ENCODE data around the gene ZNF217. TPM values are rescaled to one million over a fixed set of nuclear protein-coding genes. Genes with fewer than 3 reads are reported as not detected.
A peak's percentile ranks its signal among the peaks of the same experiment; 100 is the strongest.
"Not testable (repeated sequence)": the region's sequence is repeated elsewhere in the genome, so short reads cannot be mapped to it uniquely, and the experiment has no call there.

Gene ZNF217
- total RNA-seq, 1 donor from 2014 or later, result 57.5 TPM

DNA sequence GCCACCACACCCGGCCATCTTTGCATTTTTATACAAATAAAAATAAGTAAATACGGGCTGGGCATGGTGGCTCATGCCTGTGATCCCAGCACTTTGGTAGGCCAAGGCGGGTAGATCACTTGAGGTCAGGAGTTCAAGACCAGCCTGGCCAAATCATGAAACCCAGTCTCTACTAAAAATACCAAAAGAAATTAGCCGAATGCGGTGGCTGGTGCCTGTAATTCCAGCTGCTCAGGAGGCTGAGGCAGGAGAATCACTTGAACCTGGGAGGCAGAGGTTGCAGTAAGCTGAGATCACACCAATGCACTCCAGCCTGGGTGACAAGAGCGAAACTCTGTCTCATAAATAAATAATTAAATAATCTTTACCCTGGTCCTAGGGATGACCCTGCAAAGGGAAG, 22.9 kb upstream of the ZNF217 start:
- H3K4me1 Mint-ChIP-seq (ENCODE audit: low read depth), result peaks cover 13% of the 10 kb centered on the region
- H3K9me3 Mint-ChIP-seq; H3K27me3 Mint-ChIP-seq (ENCODE audit: insufficient read depth); H3K27ac Mint-ChIP-seq; H3K36me3 Mint-ChIP-seq (ENCODE audit: low read depth); DNase-seq (ENCODE audit: low spot score); intact Hi-C loops (cut with micrococcal nuclease); H3K4me3 Mint-ChIP-seq: not testable (repeated sequence)

DNA sequence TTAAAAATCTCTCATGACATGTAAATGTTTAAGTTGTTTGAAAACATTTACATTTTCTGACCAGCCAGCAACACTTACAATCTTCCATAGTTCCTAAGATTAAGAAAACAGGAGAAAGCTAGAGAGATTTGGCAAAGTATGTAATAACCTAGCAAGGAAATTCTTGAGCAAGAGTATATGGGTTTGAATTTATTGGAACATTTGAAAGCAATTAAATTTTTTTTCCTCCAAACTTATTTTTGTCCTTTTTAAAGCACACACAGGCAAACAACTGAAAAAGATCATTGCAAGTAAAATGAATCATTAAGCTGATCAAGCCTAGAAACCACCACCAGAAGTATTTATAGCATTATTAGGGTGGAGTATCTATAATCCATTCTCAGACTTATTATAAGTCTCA, 20.1 kb upstream of the ZNF217 start:
- intact Hi-C loops (cut with micrococcal nuclease), result no loop called here
- no peak overlapping the region for H3K27ac Mint-ChIP-seq
- no peaks in the 10 kb centered on the region for H3K9me3 Mint-ChIP-seq
- no peak for DNase-seq (ENCODE audit: low spot score)
- H3K4me1 Mint-ChIP-seq (ENCODE audit: low read depth), result peaks cover 21% of the 10 kb centered on the region
- H3K36me3 Mint-ChIP-seq (ENCODE audit: low read depth), result peaks cover 4% of the 10 kb centered on the region
- no peaks in the 10 kb centered on the region for H3K27me3 Mint-ChIP-seq (ENCODE audit: insufficient read depth)
- H3K4me3 Mint-ChIP-seq, result no peak overlapping the region

DNA sequence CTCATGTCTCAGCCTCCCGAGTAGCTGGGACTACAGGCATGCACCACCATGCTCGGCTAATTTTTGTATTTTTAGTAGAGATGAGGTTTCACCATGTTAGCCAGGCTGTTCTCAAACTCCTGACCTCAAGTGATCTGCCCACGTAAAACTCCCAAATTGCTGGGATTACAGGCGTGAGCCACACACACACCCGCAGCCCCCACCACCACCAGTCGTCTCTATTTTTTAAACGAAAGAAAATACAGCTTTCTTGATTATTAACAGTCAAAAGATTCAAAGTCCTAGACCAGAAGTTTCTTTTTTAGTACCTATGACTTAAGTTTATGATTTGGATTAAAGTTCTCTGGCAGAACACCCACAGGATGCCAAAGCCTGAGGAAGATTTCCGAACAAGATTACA, 18.6 kb upstream of the ZNF217 start:
- H3K36me3 Mint-ChIP-seq (ENCODE audit: low read depth); H3K4me3 Mint-ChIP-seq; H3K9me3 Mint-ChIP-seq; DNase-seq (ENCODE audit: low spot score); H3K27ac Mint-ChIP-seq; intact Hi-C loops (cut with micrococcal nuclease); H3K27me3 Mint-ChIP-seq (ENCODE audit: insufficient read depth): not testable (repeated sequence)
- peaks cover 29% of the 10 kb centered on the region for H3K4me1 Mint-ChIP-seq (ENCODE audit: low read depth)

DNA sequence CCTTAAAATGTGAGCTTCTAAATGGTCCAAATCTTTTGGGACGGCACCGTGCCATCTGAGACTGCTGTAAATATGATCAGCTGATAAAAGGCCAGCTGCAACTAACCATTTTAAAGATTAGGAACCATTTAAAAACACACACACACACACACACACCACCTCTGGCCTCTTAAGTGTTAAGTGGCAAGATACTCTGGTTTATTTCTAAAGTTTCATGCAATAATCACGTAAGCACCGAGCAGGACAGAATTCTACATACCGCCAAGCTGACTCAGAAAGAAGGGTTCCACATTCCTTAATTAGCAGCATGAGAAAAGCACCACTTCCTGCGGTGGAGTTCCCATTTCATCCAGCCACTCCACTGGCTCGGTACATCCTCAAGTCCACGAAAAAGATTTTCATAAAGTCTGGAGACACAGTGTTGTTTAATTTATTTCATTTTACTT, 17.8 kb upstream of the ZNF217 start:
- DNase-seq (ENCODE audit: low spot score), result no peak
- Mint-ChIP-seq H3K4me3 (no peak overlapping the region), H3K4me1 (ENCODE audit: low read depth) (peaks cover 29% of the 10 kb centered on the region), H3K9me3 (no peaks in the 10 kb centered on the region), H3K27ac (peak overlapping the region; percentile 29), H3K36me3 (ENCODE audit: low read depth) (peaks cover 4% of the 10 kb centered on the region), H3K27me3 (ENCODE audit: insufficient read depth) (no peaks in the 10 kb centered on the region)
- intact Hi-C loops (cut with micrococcal nuclease), result no loop called here

DNA sequence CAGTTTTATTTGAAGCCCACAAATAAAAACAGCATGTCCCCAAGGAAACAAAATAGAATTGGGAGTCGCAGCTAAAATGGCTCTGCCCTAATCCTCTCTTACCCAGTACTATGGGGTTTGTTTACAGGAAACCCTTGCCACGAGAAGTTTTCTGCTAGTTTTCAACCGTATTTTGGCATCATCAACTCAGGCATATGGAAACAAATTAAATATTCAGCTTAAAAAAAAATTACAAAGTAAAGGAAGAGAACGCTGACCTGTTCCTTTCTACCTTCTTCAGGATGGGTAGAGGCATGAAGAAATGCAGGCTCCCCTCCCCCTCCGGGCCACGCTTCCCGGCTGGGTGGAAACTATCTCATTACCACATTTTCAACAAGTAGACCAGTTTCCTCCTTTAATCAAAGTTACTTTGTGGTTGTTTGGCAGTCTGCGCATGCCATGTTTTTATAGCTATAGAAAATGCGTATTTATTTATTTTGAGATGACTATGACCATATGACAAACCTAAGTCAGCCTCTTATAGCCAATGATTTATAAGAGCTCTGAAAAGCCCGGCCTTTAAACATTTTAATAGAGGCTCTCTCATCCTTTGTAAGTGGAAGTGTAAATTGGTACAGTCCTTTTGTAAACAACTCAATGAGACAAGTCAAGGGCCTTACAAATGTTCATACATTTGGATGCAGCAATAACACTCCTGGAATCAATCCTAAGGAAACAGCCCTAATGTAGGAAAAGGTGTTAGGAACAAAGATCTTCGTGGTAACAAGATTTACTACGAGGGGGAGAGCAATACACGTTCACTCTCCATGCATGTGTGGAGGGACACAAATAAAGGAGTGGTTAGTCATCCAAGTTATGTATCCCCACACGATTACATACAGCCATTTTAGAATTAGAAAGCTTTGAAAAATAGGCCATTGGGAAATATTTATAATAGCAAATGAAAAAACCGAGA, 16.1 kb upstream of the ZNF217 start:
- Mint-ChIP-seq H3K4me1 (ENCODE audit: low read depth) (peaks cover 30% of the 10 kb centered on the region), H3K27me3 (ENCODE audit: insufficient read depth) (no peaks in the 10 kb centered on the region)
- intact Hi-C loops (cut with micrococcal nuclease), result loop anchor here (1.0 kb wide), 4 partner anchors 12 to 99 kb away; no protein-coding TSS in a partner anchor

DNA sequence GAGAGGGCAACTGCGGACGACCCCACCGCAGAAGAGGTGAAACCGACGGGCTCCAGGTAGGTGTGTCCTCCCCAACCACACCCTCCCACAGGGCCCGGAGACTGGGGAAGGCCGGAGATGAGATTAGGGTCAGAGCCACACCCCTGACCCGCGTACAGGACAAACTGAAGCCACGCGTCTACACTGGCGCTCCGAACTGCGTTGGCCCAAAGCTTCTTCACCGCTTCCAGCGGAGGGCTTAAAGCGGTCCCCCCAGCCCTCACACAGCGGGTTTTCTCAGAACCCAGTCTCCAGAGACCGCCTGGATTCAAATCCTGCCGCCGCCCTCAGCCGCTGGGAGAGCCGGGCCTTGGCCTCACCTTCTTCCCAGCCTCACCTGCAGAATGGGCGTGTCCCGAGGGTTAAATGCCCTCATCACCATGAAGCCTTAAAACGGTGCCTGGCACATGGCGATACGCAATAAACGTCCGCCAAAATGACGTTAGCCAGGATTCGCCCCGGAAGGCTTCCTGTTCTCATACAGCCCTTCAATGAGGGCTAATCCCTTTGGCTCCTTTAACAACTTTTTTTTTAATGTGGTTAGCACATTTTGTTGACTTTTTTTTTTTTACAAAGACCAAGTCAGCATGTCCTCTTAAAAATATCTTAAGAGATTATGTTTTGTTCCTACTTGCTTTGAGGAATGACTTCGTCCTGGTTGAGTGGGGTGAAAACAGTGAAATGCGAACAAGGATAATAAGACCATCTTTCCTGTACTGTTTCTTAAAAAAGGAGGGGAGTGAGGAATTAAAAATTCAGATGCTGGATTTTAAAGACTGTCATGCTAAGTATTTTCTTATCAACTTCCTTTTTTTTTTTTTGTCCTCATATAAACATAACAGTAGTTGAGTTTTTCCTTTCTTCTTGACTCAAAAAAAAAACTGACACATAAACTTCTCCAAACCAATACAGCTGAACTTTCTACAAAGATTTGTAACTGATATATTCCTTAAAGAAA, 15.1 kb upstream of the ZNF217 start:
- H3K36me3 Mint-ChIP-seq (ENCODE audit: low read depth), result peaks cover 7% of the 10 kb centered on the region
- no peak for DNase-seq (ENCODE audit: low spot score)
- no peaks in the 10 kb centered on the region for H3K9me3 Mint-ChIP-seq
- H3K27me3 Mint-ChIP-seq (ENCODE audit: insufficient read depth), result no peaks in the 10 kb centered on the region
- intact Hi-C loops (cut with micrococcal nuclease), result loop anchor here (1.0 kb wide), 3 partner anchors 13 to 48 kb away; no protein-coding TSS in a partner anchor
- peak overlapping the region; percentile 94 for H3K27ac Mint-ChIP-seq
- H3K4me1 Mint-ChIP-seq (ENCODE audit: low read depth), result peaks cover 34% of the 10 kb centered on the region
- peak overlapping the region; percentile 85 for H3K4me3 Mint-ChIP-seq

More for the DNA sequence above, 16.1 kb upstream of the ZNF217 start:
- no peaks in the 10 kb centered on the region for H3K9me3 Mint-ChIP-seq
- peak; percentile 68 for DNase-seq (ENCODE audit: low spot score)
- H3K27ac Mint-ChIP-seq, result peak overlapping the region; percentile 94
- H3K36me3 Mint-ChIP-seq (ENCODE audit: low read depth), result peaks cover 6% of the 10 kb centered on the region
- H3K4me3 Mint-ChIP-seq, result peak overlapping the region; percentile 85

DNA sequence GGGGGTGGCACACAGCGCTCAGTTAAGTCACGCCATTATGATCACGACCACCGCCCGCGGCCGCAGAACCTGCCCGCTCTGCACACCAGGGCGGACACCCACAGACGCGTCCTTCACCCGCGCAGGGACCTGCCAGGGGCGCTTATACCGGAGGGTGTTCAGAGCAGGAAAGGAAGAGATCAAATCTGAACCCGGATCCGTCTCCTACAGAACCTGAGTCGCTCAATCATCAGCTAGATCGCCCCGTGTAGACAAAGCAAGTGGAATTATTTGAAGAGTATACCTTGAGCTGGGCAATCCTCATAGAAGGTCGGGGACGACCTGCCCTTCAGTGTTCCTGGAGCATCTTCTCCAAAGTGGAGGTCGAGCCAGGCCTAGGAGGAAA, 14.4 kb upstream of the ZNF217 start:
- DNase-seq (ENCODE audit: low spot score), result no peak
- H3K4me3 Mint-ChIP-seq, result peak overlapping the region; percentile 85
- peak overlapping the region; percentile 94 for H3K27ac Mint-ChIP-seq
- H3K36me3 Mint-ChIP-seq (ENCODE audit: low read depth), result peaks cover 7% of the 10 kb centered on the region
- H3K4me1 Mint-ChIP-seq (ENCODE audit: low read depth), result peaks cover 34% of the 10 kb centered on the region
- no peaks in the 10 kb centered on the region for H3K9me3 Mint-ChIP-seq
- intact Hi-C loops (cut with micrococcal nuclease), result no loop called here
- no peaks in the 10 kb centered on the region for H3K27me3 Mint-ChIP-seq (ENCODE audit: insufficient read depth)

DNA sequence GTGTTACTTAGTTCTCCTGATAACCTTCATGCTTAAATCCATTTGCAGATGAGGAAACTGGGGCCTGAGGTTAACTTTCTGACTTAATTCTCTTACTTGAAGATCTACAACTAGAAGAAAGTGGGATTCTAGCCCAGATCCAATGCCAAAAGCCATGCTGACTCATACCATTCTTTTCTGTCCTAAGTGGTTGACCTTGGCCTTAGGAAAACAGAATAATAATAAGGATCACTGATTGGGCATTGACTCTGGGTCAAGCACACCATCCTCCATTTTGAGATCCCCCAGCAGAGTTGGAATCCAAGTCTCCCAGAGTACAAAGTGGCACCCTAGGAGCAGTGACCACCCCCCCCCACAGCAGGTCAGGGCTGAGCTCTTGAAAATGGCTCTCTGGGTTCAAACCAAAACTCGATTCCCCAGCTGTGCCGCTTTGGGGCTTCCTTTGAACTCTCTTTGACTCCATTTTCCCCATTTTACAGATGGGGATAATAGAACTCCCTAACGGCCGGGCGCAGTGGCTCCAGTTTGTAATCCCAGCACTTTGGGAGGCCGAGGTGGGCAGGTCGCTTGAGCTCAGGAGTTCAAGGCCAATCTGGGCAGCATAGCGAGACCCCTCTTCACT, 12.8 kb upstream of the ZNF217 start:
- Mint-ChIP-seq H3K27me3 (ENCODE audit: insufficient read depth) (no peaks in the 10 kb centered on the region), H3K9me3 (no peaks in the 10 kb centered on the region), H3K27ac (no peak overlapping the region), H3K4me3 (no peak overlapping the region), H3K4me1 (ENCODE audit: low read depth) (peaks cover 38% of the 10 kb centered on the region), H3K36me3 (ENCODE audit: low read depth) (peaks cover 15% of the 10 kb centered on the region)
- no peak for DNase-seq (ENCODE audit: low spot score)
- intact Hi-C loops (cut with micrococcal nuclease), result no loop called here

DNA sequence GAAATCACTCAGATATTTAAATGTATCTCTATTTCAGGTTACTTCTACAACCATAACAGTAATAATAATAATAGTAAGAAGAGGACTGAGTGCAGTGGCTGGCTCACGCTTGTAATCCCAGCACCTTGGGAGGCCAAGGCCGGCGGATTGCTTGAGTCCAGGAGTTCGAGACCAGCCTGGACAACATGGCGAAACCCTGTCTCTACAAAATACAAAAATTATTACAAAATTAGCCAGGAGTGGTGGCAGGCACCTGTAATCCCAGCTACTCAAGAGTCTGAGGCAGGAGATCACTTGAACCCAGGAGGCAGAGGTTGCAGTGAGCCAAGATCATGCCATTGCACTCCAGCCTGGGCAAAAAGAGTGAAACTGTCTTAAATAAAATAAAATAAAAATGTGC, 11.8 kb upstream of the ZNF217 start:
- H3K4me3 Mint-ChIP-seq; DNase-seq (ENCODE audit: low spot score); intact Hi-C loops (cut with micrococcal nuclease); H3K9me3 Mint-ChIP-seq; H3K27me3 Mint-ChIP-seq (ENCODE audit: insufficient read depth); H3K27ac Mint-ChIP-seq: not testable (repeated sequence)
- Mint-ChIP-seq H3K4me1 (ENCODE audit: low read depth) (peaks cover 42% of the 10 kb centered on the region), H3K36me3 (ENCODE audit: low read depth) (peaks cover 19% of the 10 kb centered on the region)

DNA sequence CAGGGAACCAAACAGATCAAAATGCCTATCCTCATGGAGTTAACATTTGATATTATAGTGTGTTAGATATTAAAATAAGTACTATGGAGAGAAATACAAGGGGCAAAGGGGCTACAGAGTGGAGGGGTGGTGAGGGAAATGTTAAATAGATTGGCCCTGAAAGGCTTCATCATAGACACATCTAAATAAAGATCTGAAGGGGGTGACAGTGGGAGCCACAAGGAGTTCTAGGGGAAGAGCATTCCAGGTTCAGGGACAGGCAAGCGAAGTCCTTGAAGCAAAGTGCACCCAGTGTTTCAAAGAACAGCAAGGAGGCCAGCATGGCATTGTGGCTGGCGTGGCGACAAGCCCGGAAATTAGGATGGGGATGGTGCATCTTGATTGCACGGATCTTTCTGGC, 11.2 kb upstream of the ZNF217 start:
- intact Hi-C loops (cut with micrococcal nuclease); H3K27me3 Mint-ChIP-seq (ENCODE audit: insufficient read depth); H3K9me3 Mint-ChIP-seq: not testable (repeated sequence)

DNA sequence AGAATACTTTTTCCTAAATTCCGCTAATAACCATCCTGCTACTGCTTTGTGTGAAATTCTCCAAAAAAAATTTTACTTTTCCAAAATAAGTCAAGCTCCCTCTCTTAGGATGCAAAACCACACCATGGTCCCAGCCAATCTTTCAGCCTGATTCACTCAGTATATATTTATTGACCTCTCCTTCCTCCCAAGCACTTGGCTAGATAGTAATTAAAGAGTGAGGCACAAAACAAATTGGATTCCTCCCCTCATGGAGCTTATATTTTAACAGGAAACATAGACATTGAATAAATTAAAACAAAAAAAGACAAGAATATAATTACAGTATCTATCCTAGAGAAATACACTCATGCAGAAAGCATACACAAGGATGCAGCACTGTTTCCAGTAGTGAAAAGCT, 9.0 kb upstream of the ZNF217 start:
- H3K27me3 Mint-ChIP-seq (ENCODE audit: insufficient read depth), result no peaks in the 10 kb centered on the region
- DNase-seq (ENCODE audit: low spot score), result no peak
- H3K4me3 Mint-ChIP-seq, result no peak overlapping the region
- peak overlapping the region; percentile 3 for H3K27ac Mint-ChIP-seq
- intact Hi-C loops (cut with micrococcal nuclease), result no loop called here
- no peaks in the 10 kb centered on the region for H3K9me3 Mint-ChIP-seq
- peaks cover 21% of the 10 kb centered on the region for H3K36me3 Mint-ChIP-seq (ENCODE audit: low read depth)
- H3K4me1 Mint-ChIP-seq (ENCODE audit: low read depth), result peaks cover 46% of the 10 kb centered on the region

More for the DNA sequence above, 11.2 kb upstream of the ZNF217 start:
- H3K36me3 Mint-ChIP-seq (ENCODE audit: low read depth), result peaks cover 19% of the 10 kb centered on the region
- not testable (repeated sequence) for DNase-seq (ENCODE audit: low spot score); H3K4me3 Mint-ChIP-seq
- H3K27ac Mint-ChIP-seq, result peak overlapping the region; percentile 31
- peaks cover 43% of the 10 kb centered on the region for H3K4me1 Mint-ChIP-seq (ENCODE audit: low read depth)

DNA sequence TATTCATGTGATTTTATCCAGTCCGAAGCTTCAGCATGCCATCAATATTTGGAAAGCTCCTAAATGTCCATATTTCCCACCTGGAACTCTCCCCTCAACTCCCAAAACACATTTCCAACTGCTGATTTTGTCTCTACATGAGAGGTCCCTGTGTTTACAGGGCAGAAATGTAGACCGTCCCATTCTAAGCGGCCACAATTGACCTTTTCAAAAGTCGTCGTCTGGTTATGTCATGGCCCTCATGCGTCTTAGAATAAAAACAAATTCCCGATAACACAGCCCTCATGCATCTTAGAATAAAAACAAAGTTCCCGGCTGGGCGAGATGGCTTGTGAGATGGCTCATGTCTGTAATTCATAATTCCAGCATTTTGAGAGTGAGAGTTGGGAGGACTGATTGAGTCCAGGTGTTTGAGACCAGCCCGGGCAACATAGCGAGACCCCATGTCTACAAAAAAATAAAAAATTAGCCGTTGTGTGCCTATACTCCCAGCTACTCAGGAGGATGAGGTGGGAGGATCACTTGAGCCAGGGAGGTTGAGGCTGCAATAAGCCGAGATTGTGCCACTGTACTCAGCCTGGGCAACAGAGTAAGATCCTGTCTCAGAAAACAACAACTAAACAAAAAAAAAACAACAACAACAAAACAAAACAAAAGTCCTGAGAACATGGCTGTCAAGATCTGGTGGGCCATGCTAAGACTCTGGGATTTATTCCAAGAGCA, 6.4 kb upstream of the ZNF217 start:
- no peaks in the 10 kb centered on the region for H3K27me3 Mint-ChIP-seq (ENCODE audit: insufficient read depth)
- no peaks in the 10 kb centered on the region for H3K9me3 Mint-ChIP-seq
- H3K27ac Mint-ChIP-seq, result peak overlapping the region; percentile 49
- H3K4me3 Mint-ChIP-seq, result no peak overlapping the region
- no peak for DNase-seq (ENCODE audit: low spot score)
- H3K4me1 Mint-ChIP-seq (ENCODE audit: low read depth), result peaks cover 71% of the 10 kb centered on the region
- H3K36me3 Mint-ChIP-seq (ENCODE audit: low read depth), result peaks cover 25% of the 10 kb centered on the region
- intact Hi-C loops (cut with micrococcal nuclease), result no loop called here
